ENCODE data around the gene CASTOR1.

The CASTOR1 gene

DNA sequence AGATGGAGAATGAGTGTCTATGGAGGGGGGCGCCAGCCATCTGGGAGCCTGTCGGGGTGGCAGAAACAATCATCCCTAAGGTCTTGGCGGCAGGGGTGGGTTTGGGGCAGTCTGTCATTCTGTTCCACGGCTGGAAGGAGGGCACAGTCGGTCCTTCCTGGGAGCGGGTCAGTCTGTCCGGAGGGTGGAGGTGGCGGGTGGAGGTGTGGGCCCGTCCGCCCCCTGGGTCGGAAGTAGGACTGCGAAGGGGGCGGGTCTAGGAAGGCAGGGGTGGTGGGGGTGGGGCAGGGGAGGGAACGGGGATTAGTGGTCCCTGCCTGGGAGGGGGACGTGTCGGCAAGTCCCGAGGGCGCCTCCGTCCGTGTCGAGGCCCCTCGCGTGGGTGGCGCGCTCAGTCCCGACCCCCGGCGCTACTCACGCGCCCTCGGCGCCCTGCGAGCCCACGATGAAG is 37.0 kb upstream of the CASTOR1 start:
- TF ChIP-seq, protein P1, sequence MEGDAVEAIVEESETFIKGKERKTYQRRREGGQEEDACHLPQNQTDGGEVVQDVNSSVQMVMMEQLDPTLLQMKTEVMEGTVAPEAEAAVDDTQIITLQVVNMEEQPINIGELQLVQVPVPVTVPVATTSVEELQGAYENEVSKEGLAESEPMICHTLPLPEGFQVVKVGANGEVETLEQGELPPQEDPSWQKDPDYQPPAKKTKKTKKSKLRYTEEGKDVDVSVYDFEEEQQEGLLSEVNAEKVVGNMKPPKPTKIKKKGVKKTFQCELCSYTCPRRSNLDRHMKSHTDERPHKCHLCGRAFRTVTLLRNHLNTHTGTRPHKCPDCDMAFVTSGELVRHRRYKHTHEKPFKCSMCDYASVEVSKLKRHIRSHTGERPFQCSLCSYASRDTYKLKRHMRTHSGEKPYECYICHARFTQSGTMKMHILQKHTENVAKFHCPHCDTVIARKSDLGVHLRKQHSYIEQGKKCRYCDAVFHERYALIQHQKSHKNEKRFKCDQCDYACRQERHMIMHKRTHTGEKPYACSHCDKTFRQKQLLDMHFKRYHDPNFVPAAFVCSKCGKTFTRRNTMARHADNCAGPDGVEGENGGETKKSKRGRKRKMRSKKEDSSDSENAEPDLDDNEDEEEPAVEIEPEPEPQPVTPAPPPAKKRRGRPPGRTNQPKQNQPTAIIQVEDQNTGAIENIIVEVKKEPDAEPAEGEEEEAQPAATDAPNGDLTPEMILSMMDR (IDR thresholded peaks at IDR 0.05; ENCODE audit: control insufficient read depth, extremely low read depth, insufficient read depth): no peak
- no peak for DNase-seq (ENCODE audit: low read depth)
- peak overlapping the region; percentile 75 for H3K4me3 ChIP-seq (ENCODE audit: low read depth, low read length)

DNA sequence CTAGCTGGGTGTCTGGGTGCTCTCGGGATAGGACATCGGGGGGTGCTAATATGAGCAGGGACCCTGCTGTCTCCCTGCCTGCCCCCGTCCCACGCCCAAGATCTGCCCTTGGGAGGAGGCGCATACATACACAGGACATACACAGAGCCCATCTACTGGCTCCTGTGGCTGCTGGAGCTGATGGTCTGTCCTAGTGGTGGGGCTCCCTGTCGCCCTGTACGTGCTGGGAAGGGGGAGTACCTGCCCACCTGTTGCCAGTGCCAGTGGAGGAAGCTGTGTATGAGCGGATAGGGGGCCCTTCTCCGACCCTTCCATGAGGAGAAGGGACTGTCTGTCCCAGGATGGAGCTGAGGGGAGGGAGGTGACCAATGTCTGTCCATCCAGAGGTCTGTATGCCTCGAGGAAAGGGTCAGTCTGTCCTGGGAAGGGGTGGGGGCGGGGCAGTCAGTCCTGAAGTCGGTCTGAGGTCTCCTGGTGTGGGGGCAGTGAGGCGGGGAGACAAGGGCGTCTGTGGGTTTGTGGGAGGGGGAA is 36.5 kb upstream of the CASTOR1 start:
- no peak for DNase-seq (ENCODE audit: low read depth)
- TF ChIP-seq, protein P1 (IDR thresholded peaks at IDR 0.05; ENCODE audit: control insufficient read depth, extremely low read depth, insufficient read depth): no peak
- peak overlapping the region; percentile 75 for H3K4me3 ChIP-seq (ENCODE audit: low read depth, low read length)

DNA sequence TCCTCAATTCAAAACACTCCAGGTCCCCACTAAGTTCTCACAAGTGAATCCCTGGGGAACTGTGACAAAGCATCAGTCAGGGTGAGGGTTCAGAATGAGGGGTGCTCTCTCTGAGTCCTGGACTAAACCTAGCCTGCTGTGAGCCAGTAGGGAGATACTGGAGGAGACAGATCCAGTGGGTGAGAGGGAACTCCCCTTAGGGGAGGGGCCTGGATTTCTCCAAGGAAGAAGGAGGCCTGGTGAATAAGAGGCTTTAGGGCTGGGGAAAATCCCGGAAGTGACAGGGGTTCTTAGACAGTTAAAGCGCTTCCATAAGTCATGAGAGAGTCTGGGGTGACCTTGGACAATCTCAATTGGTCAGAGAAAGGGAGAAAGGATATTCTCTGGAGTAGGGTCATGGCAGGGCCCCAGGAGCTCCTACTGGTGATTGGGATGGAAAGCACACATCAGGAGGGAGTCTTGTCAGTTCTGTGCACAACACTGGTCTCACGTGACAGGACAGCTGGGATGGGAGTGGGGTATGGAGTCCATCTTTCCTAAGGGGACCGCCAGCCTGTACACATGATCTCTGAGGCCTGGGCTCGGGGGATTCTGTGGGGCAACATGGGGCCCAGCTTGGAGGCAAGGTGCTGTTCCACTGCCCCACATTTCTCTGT is 35.9 kb upstream of the CASTOR1 start:
- no peak for DNase-seq (ENCODE audit: low read depth)
- H3K4me3 ChIP-seq (ENCODE audit: low read depth, low read length): peak overlapping the region; percentile 75; the same call in 1 of the 2 replicates
- TF ChIP-seq, protein P1 (IDR thresholded peaks at IDR 0.05; ENCODE audit: control insufficient read depth, extremely low read depth, insufficient read depth): no peak

DNA sequence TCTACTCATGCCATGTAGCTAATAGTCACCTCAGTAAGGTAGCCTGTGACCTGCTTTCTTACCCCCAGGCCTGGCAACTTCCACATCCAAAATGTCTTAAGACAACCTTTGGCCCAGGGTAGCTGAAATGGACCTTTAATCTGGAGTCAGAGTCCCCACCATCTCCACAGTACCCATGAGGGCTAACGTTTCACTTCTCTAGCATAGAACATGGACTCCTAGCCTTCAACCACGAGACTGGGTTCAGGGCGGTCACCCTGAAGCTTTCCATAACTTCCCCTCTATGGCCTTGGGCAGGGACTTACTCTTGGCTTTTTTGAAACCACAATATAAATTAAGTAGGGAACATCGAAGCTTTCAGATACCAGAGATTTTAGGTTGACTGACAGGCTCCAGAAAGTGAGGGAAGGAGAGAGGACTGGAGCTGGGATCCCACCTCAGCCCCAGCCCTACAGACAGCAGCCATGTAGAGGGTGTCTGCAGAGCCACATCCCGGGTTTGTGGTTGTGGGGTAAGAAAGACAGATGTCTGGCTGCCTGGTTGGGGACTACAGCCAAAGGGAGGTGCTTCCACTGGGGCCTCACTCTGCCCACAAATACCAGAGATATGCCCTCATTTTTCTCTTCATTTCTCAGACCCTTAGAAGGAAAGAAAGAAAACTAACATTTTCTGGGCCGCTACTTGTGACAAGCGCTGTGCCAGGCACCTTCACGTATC is 34.9 kb upstream of the CASTOR1 start:
- DNase-seq (ENCODE audit: low read depth): no peak
- H3K4me3 ChIP-seq (ENCODE audit: low read depth, low read length): no peak overlapping the region
- TF ChIP-seq, protein P1 (IDR thresholded peaks at IDR 0.05; ENCODE audit: control insufficient read depth, extremely low read depth, insufficient read depth): no peak

DNA sequence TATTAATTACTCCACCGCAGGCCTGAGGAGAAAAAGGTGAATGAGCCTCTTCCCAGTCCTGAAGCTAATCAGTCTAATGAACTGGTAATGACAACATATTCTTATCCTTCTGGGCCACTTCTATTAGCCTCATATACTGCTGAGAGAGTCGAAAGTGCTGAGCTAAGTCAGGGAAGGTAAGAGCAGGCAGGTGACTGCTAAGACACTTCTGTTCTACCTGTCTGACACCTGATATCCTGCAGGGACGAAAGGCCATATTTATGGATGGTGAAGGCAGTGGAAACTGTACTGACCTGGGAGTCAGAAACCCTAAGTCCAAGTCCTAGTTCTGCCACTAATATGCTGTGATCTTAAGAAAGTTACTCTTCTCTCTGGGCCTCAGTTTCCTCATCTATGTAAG is 33.9 kb upstream of the CASTOR1 start:
- TF ChIP-seq, protein P1 (IDR thresholded peaks at IDR 0.05; ENCODE audit: control insufficient read depth, extremely low read depth, insufficient read depth): no peak
- no peak overlapping the region for H3K4me3 ChIP-seq (ENCODE audit: low read depth, low read length)
- DNase-seq (ENCODE audit: low read depth): no peak

DNA sequence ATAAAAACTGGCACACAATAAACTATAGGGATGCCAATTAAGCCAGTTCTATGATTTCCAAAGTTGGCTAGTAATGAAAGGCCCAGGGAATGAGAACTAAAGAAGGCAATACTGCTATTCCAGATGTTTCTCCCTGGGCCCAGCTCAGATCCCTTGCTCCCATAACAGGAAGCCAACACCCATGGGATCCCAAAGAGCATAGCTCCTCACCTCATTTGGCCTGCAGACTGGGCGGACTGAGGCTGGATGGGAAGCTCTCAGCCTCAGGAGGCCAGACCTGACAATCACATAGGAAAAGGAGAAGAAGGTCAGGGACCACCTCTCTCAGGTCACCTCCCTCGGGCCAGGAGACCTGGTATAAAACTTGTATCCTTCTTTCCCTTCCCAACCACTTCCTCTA is 32.2 kb upstream of the CASTOR1 start:
- no peak overlapping the region for H3K4me3 ChIP-seq (ENCODE audit: low read depth, low read length)
- TF ChIP-seq, protein P1 (IDR thresholded peaks at IDR 0.05; ENCODE audit: control insufficient read depth, extremely low read depth, insufficient read depth): no peak
- DNase-seq (ENCODE audit: low read depth): no peak

Data from LNCaP clone FGC (cell line).